ENCODE results near the gene RNF223. TPM values are rescaled to one million over a fixed set of nuclear protein-coding genes. Genes with fewer than 3 reads are reported as not detected.

The RNF223 gene
- total and polyA plus RNA-seq, 8 donors = 1.4 to 8.1 (median 3.4) TPM; not detected in 3

DNA sequence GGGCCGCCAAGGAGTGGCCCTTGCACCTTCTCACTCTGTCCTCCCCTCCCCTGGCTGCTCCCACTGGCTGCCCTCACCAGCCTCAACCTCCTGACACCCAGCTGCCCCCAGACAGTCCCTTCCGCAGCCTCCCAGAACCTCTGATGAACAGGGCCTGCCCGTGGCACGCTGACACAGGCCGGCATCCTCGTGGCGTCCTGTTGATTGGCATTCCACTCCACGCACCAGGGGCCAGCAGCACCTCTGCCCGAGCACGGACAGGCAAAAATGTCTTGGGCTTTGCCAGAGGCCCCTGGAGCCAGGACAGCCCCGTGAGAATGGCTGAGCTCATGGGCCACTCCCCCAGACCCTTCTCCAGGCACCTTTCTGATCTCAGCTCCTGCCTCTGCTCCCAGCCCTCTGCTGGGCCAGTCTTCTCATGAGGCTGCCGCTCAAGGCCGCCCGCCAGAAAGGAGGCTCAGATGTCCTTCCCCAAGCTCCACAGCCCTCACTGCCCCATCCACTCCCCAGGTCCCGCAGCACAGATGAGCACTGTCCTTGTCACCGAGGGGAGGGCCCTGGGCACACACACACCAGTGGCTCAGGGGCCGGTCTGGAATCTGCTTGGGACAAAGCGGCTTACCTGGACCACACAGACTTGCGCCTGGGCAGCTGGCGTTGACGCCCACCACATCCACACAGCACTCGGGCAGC lies 15.8 kb upstream of the RNF223 start:
- H3K36me3 ChIP-seq = peaks cover 0 to 24% (median 6%) of the 10 kb centered on the region in 4 donors
- TF ChIP-seq POLR2A (IDR thresholded peaks at IDR 0.05) = no peak
- TF ChIP-seq EP300 (IDR thresholded peaks at IDR 0.05) = no peak
- TF ChIP-seq POLR2AphosphoS5 (IDR thresholded peaks at IDR 0.05) = no peak
- no peaks in the 10 kb centered on the region for H3K4me1 ChIP-seq
- H3K4me3 ChIP-seq = no peak overlapping the region
- H3K27me3 ChIP-seq = no peaks in the 10 kb centered on the region
- no peaks in the 10 kb centered on the region for H3K9me3 ChIP-seq
- intact Hi-C loops (cut with DNase I; ENCODE audit: low total_unique reads) = no loop called here
- peak in 1 of 2 donors; percentile 3 for DNase-seq
- no peak overlapping the region for H3K27ac ChIP-seq
- 94 to 96% (median 95%) methylated on average over 18 to 22 of the region's 22 CpGs for WGBS, 5 donors

DNA sequence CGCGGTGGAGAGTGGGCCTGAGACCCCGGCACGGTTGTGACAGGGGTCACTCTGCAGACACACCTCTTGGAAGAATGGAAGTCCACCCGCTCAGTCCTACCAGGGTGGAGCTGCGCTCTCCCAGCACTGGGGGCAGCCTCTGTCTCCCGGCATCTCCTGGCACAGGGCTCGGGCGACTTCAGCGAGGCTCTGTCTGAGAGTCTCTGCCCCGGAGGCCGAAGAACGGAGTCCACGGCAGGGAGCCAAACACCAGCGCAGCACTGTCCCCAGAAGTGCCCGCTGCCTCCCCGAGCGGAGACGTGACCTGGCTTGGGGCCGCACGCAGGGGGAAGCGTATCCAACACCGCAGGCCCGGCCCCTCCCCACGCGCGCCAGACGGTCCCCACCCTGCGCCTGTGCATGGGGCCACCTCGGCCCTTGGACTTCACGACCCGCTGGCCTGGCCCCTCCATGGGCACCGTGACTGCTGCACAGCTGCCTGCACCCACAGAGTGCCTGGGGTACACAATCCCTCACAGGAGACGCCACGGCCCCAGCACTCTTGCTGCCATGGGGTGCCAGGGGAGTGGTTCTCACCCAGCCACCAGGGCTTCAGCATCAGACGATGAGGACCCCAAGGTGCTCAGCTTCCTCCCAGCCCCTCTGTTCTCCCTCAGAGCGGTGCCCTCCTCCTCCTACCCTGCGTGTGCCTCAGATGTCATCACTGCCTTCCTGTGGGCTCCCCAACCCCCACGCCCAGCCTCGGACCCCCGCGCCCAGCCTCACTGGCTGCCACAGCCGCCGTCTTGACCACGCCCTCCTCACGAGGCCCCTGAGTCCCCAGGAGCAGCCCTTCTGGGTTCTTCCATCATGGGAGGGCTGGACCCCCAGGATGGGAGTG lies 14.9 kb upstream of the RNF223 start:
- Histone ChIP-seq H3K36me3 (peaks cover 0 to 28% (median 9%) of the 10 kb centered on the region in 4 donors), H3K27me3 (no peaks in the 10 kb centered on the region), H3K27ac (no peak overlapping the region), H3K4me1 (no peaks in the 10 kb centered on the region), H3K9me3 (no peaks in the 10 kb centered on the region), H3K4me3 (no peak overlapping the region)
- 92 to 96% (median 93%) methylated on average over 38 to 46 of the region's 46 CpGs for WGBS, 5 donors
- peak in 1 of 2 donors; percentile 3 for DNase-seq
- intact Hi-C loops (cut with DNase I; ENCODE audit: low total_unique reads) = no loop called here
- TF ChIP-seq POLR2A (IDR thresholded peaks at IDR 0.05) (no peak), EP300 (IDR thresholded peaks at IDR 0.05) (no peak)
- TF ChIP-seq, protein P1, sequence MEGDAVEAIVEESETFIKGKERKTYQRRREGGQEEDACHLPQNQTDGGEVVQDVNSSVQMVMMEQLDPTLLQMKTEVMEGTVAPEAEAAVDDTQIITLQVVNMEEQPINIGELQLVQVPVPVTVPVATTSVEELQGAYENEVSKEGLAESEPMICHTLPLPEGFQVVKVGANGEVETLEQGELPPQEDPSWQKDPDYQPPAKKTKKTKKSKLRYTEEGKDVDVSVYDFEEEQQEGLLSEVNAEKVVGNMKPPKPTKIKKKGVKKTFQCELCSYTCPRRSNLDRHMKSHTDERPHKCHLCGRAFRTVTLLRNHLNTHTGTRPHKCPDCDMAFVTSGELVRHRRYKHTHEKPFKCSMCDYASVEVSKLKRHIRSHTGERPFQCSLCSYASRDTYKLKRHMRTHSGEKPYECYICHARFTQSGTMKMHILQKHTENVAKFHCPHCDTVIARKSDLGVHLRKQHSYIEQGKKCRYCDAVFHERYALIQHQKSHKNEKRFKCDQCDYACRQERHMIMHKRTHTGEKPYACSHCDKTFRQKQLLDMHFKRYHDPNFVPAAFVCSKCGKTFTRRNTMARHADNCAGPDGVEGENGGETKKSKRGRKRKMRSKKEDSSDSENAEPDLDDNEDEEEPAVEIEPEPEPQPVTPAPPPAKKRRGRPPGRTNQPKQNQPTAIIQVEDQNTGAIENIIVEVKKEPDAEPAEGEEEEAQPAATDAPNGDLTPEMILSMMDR (IDR thresholded peaks at IDR 0.05) = no peak

DNA sequence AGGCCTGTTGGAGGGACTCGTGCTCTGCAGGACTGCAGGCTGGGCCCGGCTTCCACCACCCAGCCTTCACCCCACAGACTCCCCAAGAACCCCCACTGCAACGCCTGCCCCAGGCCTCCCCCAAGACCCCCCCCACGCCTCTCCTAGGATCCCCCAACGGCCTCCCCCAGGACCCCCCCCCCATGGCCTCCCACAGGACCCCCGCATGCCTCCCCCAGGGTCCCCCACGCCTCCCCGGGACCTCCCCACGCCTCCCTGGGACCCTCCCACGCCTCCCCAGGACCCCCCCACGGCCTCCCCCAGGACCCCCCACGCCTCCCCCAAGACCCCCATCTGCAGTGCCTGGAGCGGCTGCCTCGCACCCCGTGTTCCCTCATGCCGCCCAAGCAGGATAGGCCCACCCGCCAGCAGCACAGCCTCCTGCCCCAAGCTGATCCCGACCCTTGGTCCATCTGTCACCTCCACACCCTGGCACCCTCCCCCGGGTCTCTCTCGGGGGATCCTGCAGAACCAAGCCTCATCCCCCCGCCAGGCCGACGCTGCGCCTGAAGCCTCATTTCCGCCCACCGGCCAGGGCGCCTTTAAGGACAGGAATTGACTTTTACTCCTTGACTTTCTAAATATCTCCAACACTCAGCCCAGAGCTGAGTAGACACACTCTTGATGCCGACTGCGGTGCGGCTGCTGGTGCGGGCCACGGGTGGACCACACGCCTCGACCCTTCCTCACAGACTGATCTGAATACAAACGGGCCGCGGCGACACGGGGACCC lies 14.1 kb upstream of the RNF223 start:
- intact Hi-C loops (cut with DNase I; ENCODE audit: low total_unique reads) = no loop called here
- peaks cover 0 to 36% (median 17%) of the 10 kb centered on the region in 4 donors for H3K36me3 ChIP-seq
- H3K9me3 ChIP-seq = no peaks in the 10 kb centered on the region
- no peak for TF ChIP-seq POLR2A (IDR thresholded peaks at IDR 0.05)
- no peak for TF ChIP-seq EP300 (IDR thresholded peaks at IDR 0.05)
- TF ChIP-seq, protein P1 (IDR thresholded peaks at IDR 0.05) = no peak
- TF ChIP-seq POLR2AphosphoS5 (IDR thresholded peaks at IDR 0.05) = no peak
- 89 to 95% (median 93%) methylated on average over 26 to 39 of the region's 39 CpGs for WGBS, 5 donors
- H3K27me3 ChIP-seq = no peaks in the 10 kb centered on the region
- DNase-seq = no peak
- no peak overlapping the region for H3K4me3 ChIP-seq
- H3K27ac ChIP-seq = no peak overlapping the region
- no peaks in the 10 kb centered on the region for H3K4me1 ChIP-seq

DNA sequence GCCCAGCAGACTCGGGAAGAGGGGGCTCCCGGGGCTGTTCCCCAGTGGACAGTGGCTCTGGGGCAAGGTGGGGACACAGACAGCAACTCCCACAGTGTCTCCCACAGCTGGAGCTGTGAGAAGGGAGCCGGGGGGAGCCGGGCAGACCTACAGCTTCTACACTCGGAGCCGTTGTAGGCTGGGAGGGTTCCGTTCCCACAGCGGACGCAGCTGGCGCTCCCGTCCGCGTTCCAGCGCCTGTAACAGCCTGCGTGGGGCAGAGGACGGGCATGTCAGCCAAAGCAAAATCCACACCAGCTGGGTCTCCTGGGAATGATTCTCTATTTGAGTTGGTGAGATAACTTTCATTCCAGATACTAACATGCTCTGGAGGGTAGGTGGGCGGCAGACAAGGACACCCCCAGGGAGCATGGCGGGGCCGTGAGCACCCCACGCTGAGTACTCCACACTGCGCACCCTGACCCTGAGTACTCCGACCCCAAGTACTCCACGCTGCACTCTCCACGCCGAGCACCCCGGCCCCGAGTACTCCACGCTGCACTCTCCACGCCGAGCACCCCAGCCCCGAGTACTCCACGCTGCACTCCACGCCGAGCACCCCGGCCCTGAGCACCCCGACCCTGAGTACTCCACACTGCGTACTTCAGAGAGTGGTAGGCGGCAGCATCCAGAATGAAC lies 13.4 kb upstream of the RNF223 start:
- DNase-seq = no peak
- Histone ChIP-seq H3K27me3 (no peaks in the 10 kb centered on the region), H3K4me3 (no peak overlapping the region), H3K9me3 (no peaks in the 10 kb centered on the region), H3K27ac (no peak overlapping the region), H3K36me3 (peaks cover 0 to 44% (median 22%) of the 10 kb centered on the region in 4 donors), H3K4me1 (no peaks in the 10 kb centered on the region)
- TF ChIP-seq EP300 (IDR thresholded peaks at IDR 0.05) = no peak
- no peak for TF ChIP-seq POLR2A (IDR thresholded peaks at IDR 0.05)
- TF ChIP-seq POLR2AphosphoS5 (IDR thresholded peaks at IDR 0.05) = no peak
- TF ChIP-seq, protein P1 (IDR thresholded peaks at IDR 0.05) = no peak
- 93 to 96% (median 93%) methylated on average over 37 to 38 of the region's 38 CpGs for WGBS, 5 donors
- intact Hi-C loops (cut with DNase I; ENCODE audit: low total_unique reads) = no loop called here

Measured in stomach (tissue), 9 donors.